ENCODE measurements around the gene RETREG1. TPM values are rescaled to one million over a fixed set of nuclear protein-coding genes. Genes with fewer than 3 reads are reported as not detected.

RETREG1 gene
- total and polyA plus RNA-seq, 2 donors (not counting 3 experiments of a cell fraction or from before 2014, with no cell fraction given), result 0.46 TPM; not detected in 1

DNA sequence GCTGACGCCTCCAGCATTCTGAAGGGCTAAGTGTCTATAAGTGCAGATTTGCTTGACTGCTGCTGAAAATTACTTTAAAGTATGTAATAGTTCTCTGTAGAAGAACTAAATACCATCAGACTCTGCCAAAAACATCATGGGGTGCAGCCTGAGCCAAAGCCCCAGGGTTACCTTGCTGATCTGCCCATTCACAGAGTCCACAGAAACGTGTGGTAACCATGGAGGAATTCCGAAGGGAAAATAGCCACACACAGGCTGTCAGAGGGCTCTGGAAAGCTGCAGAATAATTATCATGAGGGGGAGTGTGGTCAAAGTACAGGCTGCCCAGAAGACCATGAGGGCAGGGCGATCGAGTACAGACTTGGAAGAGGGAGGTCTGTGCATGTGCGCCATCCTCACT is 36.4 kb downstream of the RETREG1 start:
- Histone ChIP-seq H3K27me3 (ENCODE audit: control insufficient read depth in 2 of 2, insufficient read depth in 2 of 2, low read length in 2 of 2) (peaks cover 0 to 2% of the 10 kb centered on the region in 2 experiments), H3K9me3 (replicated peaks; ENCODE audit: control insufficient read depth, insufficient read depth, low read length) (no peaks in the 10 kb centered on the region), H3K4me2 (ENCODE audit: insufficient read depth, low read length) (no peak overlapping the region), H2AFZ (ENCODE audit: low read depth, low read length) (no peak overlapping the region), H4K20me1 (replicated peaks; ENCODE audit: control insufficient read depth, extremely low read depth, insufficient read depth, low read length) (no peaks in the 10 kb centered on the region), H3K36me3 (ENCODE audit: control insufficient read depth in 2 of 2, extremely low read depth in 1 of 2, insufficient read depth in 2 of 2, low read length in 2 of 2) (no peaks in the 10 kb centered on the region), H3K9ac (replicated peaks; ENCODE audit: extremely low read depth, insufficient read depth, low read length) (no peak overlapping the region), H3K79me2 (ENCODE audit: control insufficient read depth, insufficient read depth, low read length) (no peaks in the 10 kb centered on the region), H3K27ac (ENCODE audit: insufficient read depth, low read depth, low read length) (no peak overlapping the region), H3K4me3 (replicated peaks in 1 of 3; ENCODE audit: insufficient read depth in 1 of 3, low read depth in 1 of 3, low read length in 3 of 3) (no peak overlapping the region), H3K4me1 (ENCODE audit: control insufficient read depth, extremely low read depth, insufficient read depth, low read length) (no peaks in the 10 kb centered on the region), H3K9me1 (replicated peaks; ENCODE audit: control insufficient read depth, extremely low read depth, insufficient read depth, low read length) (no peaks in the 10 kb centered on the region)
- no TSS peak for BruUV-seq (replicated peaks)
- dilution Hi-C loops (cut with MboI; ENCODE audit: extremely low pct_ligation_motif_present, low sequenced_read_pairs), result no loop called here
- TF ChIP-seq EZH2 (IDR thresholded peaks at IDR 0.05; ENCODE audit: borderline replicate concordance, low read depth, low read length, severe bottlenecking), result no peak
- no peak for TF ChIP-seq GATA2 (IDR thresholded peaks at IDR 0.05; ENCODE audit: insufficient read depth, insufficient read length, low read depth, low read length)
- no peak for TF ChIP-seq FOS (IDR thresholded peaks at IDR 0.05; ENCODE audit: borderline replicate concordance, insufficient read depth, low read length)
- TF ChIP-seq POLR2A (IDR thresholded peaks at IDR 0.05; ENCODE audit: low read depth, low read length), result no peak
- TF ChIP-seq, protein P1, sequence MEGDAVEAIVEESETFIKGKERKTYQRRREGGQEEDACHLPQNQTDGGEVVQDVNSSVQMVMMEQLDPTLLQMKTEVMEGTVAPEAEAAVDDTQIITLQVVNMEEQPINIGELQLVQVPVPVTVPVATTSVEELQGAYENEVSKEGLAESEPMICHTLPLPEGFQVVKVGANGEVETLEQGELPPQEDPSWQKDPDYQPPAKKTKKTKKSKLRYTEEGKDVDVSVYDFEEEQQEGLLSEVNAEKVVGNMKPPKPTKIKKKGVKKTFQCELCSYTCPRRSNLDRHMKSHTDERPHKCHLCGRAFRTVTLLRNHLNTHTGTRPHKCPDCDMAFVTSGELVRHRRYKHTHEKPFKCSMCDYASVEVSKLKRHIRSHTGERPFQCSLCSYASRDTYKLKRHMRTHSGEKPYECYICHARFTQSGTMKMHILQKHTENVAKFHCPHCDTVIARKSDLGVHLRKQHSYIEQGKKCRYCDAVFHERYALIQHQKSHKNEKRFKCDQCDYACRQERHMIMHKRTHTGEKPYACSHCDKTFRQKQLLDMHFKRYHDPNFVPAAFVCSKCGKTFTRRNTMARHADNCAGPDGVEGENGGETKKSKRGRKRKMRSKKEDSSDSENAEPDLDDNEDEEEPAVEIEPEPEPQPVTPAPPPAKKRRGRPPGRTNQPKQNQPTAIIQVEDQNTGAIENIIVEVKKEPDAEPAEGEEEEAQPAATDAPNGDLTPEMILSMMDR (IDR thresholded peaks at IDR 0.05; ENCODE audit: extremely low read depth in 1 of 2, insufficient read depth in 1 of 2, low read depth in 1 of 2, low read length in 2 of 2), result no peak
- no peak for TF ChIP-seq JUN (IDR thresholded peaks at IDR 0.05; ENCODE audit: borderline replicate concordance, insufficient read depth, insufficient read length, low read depth)
- TF ChIP-seq, protein P2, sequence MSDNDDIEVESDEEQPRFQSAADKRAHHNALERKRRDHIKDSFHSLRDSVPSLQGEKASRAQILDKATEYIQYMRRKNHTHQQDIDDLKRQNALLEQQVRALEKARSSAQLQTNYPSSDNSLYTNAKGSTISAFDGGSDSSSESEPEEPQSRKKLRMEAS (IDR thresholded peaks at IDR 0.05; ENCODE audit: insufficient read depth, insufficient read length), result no peak
- no peak for TF ChIP-seq MYC (IDR thresholded peaks at IDR 0.05; ENCODE audit: low read depth, low read length)
- no peak for TF ChIP-seq POLR2AphosphoS5 (IDR thresholded peaks at IDR 0.05; ENCODE audit: insufficient read depth, low read depth, low read length)
- CTCF ChIA-PET, result no interaction called here
- no peak for FAIRE-seq
- POLR2A ChIA-PET, result no interaction called here
- intact Hi-C loops (cut with micrococcal nuclease), result no loop called here
- no peak for DNase-seq (ENCODE audit: low read depth, low spot score)
